ENCODE measurements around the gene FOXP1. TPM values are rescaled to one million over a fixed set of nuclear protein-coding genes. Genes with fewer than 3 reads are reported as not detected.

Gene FOXP1
- total RNA-seq, 1 donor from 2014 or later = 56.7 TPM

- DNase-seq (ENCODE audit: low read depth in 2 of 2) = no peak
Measured at GRCh38 chr3:71245971-71246880, 337.3 kb downstream of the FOXP1 start.

- DNase-seq (ENCODE audit: low read depth in 2 of 2) = peak in 1 of 2 donors; percentile 53
Measured at GRCh38 chr3:71244826-71245488, 338.6 kb downstream of the FOXP1 start.

GRCh38 chr3:71244153-71244825, 339.2 kb downstream of the FOXP1 start:
- no peak for DNase-seq (ENCODE audit: low read depth in 2 of 2)

DNA sequence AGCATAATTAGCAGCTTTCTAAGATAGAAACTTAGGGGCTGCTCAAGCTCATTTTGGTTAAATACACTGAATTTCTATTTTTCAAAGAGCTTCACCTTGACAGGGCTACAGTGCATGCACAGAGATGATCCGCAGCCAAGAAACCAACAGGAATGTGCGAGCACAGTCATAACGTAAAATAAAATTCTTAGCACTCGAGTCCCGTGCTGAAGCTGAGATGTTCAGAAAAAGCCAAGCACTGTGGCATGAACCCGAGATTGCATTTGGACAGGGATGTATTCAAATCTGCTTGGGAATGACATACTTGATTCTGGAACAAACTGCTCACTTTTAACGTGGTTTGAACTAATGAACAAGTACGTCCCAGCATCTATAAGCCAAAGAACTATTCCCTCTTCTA, 340.3 kb downstream of the FOXP1 start:
- DNase-seq (ENCODE audit: low read depth in 2 of 2) = no peak

DNA sequence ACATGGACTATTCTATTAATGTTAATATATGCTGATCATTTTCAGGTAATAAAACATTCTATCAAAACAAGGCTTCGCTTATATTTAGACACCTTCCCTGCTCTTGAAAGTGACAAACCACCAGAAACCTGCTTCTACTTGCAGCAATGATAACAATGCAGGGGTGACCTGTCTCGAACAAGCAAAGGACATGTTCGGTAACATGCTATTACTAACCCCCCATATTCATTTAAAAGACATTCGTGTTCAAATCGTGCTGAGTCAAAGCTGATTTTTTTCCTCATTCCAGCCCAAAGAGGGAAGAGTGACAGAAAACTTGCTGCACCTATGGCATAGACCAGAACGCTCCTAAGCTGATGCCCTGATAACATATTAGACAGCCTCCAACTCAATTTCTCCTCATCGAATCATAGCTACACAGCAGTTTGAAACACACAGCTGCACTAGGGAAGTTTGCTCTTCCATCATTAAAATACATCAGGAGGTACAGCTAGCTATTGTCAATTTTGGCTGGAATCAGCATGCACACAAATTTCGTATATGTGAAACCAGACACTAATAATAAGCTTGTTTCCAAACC, 341.5 kb downstream of the FOXP1 start:
- DNase-seq (ENCODE audit: low read depth in 2 of 2) = no peak

DNA sequence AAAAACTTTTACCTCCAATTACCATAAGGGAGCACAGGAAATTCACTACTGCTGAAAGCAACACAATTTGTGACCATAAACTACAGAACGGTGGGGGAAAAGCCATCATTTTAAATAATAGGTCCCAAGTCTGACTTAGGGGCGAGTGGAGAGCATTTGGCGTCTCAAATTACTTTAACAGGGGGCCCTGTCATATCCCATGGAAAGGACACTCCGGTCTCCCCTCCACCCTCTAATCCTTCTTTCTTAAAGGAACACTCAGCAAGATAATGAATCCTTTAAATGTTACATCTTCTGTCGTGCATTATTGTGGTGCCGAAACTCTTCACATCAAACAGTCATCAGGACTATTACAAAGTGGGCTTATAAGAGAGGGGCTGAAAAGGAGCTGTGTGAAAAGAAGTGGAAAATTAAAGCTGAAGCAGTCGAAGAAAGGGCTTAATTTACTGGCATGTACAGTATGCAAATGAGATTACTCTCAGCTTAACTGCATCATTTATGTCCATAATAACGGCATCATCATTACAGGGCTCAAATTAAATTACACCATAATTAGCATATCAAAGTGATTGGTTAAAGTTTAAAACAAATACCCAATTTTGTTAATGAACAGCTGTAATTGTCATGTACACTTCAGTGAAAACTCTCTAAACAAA, 342.2 kb downstream of the FOXP1 start:
- no peak for DNase-seq (ENCODE audit: low read depth in 2 of 2)

DNA sequence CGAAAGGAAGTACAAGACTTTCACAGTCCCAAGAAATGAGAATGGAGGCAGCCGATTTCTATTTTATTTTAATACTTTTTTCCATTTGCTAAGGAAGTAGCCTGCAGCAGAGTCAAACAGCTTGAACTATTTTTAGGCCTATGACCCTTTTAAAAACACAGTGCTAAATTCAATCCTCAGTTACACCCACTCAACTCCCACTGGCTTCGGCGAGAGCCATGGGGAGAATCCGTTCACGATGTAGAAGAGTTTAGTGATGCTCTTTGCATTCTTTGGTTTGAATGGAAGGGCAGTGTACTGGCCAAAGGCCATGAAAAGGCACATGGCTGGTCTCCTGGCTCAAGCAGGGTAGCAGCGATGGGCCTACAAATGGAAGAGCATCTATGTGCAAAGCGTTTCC, 343.5 kb downstream of the FOXP1 start:
- no peak for DNase-seq (ENCODE audit: low read depth in 2 of 2)

DNA sequence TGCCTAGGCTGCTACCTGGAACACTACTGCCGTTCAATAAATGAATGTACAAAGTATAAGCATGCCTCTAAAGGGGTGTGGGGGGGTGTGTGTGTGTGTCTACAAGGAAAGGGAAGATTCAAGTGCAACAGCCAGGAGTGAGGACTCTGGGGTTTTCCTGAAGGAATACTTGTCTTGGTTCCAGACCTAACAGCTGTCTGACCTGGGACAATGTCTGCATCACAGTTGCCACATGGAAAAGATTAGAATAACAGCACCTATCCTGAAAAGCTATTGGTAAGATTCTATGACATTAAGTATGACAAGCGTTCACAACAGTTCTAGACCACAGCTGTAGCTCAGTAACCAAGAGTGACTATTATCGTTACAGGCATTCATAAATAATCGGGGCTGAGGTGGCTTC, 345.2 kb downstream of the FOXP1 start:
- DNase-seq (ENCODE audit: low read depth in 2 of 2) = no peak

GRCh38 chr3:71237672-71238071, 345.9 kb downstream of the FOXP1 start:
- DNase-seq (ENCODE audit: low read depth in 2 of 2) = no peak

- DNase-seq (ENCODE audit: low read depth in 2 of 2) = no peak
Measured at GRCh38 chr3:71235846-71236245, 347.7 kb downstream of the FOXP1 start.

DNA sequence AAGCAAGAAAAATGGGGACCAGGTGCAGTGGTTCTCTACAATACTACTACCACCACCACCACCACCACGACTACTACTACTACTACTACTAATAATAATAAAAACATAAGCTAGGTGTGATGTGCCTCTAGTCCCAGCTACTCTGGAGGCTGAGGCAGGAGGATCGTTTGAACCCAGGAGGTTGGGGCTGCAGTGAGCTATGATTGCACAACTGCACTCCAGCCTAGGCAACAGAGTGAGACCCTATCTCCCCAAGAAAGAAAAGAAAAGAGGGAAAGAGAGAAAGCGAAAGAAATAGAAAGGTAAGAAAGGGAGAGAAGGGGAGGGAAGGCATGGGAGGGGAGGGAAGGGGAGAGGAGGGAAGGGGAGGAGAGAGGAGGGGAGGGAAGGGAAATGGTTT, 350.6 kb downstream of the FOXP1 start:
- no peak for DNase-seq (ENCODE audit: low read depth in 2 of 2)

DNA sequence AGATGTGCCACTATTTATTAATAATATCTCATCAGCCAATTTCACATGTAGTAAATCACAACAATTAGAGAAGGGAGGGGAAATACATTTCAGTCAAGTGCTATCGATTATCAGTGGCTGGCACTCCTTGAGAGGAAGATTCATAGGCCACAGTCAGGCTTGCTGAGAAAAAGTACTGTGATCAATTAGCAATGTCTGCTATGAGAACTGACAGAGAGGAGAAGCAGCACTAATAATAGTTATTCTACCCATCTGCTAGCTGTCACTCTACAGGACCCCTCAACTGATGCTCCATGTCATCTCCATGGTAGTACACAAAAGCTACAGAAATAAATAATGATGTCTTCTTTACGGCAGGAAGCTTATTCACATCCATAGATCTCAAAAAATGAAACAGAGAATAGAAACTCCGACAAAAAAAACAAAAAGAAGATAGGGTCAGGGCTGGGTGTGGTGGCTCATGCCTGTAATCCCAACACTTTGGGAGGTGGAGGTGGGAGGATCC, 351.3 kb downstream of the FOXP1 start:
- DNase-seq (ENCODE audit: low read depth in 2 of 2) = no peak

- DNase-seq (ENCODE audit: low read depth in 2 of 2) = no peak
Measured at GRCh38 chr3:71231680-71232079, 351.8 kb downstream of the FOXP1 start.

DNA sequence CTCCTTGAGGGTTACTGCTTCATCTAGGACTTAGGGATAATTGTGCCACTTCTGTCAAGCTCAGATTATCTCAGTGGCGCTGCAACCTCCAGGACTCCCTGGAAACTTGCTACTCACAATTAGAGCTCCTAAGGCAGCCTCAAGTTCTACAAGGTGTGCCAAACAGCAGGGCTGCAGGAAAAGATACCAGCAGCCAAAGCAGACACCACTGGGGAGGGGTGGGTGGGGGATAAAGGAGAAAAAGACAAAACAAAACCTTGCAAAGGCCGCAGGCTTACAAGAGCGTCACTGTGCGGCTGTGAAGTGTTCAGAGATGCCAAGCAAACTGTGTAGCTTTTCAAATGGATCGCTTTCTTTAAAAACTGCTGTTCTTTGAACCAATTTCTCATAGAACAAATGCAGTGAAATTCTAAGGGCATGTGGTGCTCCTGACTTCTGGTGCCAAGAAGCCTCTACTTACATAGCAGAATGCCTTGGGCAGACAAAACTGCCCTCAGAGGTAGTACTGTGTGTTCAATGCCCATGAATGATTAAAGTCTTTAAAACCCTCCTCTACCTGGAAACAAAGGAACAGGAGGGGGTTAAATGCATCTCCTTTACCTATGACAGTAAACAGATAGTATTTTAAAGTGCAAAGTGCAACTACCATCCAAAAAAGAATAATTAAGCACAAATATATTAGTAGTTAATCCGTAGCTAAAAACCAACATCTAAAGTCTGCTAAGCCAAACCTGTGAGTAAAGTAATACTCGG, 353.4 kb downstream of the FOXP1 start:
- no peak for DNase-seq (ENCODE audit: low read depth in 2 of 2)

GRCh38 chr3:71228156-71228866, 355.2 kb downstream of the FOXP1 start:
- DNase-seq (ENCODE audit: low read depth in 2 of 2) = no peak

GRCh38 chr3:71227270-71227661, 356.3 kb downstream of the FOXP1 start:
- peak in 1 of 2 donors; percentile 66 for DNase-seq (ENCODE audit: low read depth in 2 of 2)

GRCh38 chr3:71226565-71227269, 356.8 kb downstream of the FOXP1 start:
- DNase-seq (ENCODE audit: low read depth in 2 of 2) = peak in 1 of 2 donors; percentile 40

GRCh38 chr3:71225951-71226564, 357.5 kb downstream of the FOXP1 start:
- no peak for DNase-seq (ENCODE audit: low read depth in 2 of 2)
